PC-9 (cell line): ENCODE measurements around the gene ABLIM1.

Source experiments
- EZH2 ChIP-seq: fragments of 200-600 bp; sonication (generic); IDR thresholded peaks from 2 replicates; pipeline ENCODE4 v1.8.0; 2017; ENCODE audit warnings: antibody characterized with exemption, low read depth
- TF ChIP-seq, protein P1 (sequence below): fragments of 200-600 bp; sonication (generic); conservative IDR thresholded peaks from 2 replicates; pipeline ENCODE4 v1.6.1; 2017; ENCODE audit warnings: mixed run types, antibody characterized with exemption, mild to moderate bottlenecking, moderate library complexity

- TF ChIP-seq, protein P1, sequence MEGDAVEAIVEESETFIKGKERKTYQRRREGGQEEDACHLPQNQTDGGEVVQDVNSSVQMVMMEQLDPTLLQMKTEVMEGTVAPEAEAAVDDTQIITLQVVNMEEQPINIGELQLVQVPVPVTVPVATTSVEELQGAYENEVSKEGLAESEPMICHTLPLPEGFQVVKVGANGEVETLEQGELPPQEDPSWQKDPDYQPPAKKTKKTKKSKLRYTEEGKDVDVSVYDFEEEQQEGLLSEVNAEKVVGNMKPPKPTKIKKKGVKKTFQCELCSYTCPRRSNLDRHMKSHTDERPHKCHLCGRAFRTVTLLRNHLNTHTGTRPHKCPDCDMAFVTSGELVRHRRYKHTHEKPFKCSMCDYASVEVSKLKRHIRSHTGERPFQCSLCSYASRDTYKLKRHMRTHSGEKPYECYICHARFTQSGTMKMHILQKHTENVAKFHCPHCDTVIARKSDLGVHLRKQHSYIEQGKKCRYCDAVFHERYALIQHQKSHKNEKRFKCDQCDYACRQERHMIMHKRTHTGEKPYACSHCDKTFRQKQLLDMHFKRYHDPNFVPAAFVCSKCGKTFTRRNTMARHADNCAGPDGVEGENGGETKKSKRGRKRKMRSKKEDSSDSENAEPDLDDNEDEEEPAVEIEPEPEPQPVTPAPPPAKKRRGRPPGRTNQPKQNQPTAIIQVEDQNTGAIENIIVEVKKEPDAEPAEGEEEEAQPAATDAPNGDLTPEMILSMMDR: no peak
- no peak for TF ChIP-seq EZH2
These were observed 4.7 kb upstream of the ABLIM1 start for GRCh38 chr10:114662646-114663217.
